HepG2 (cell line): ENCODE measurements around the gene SOAT2. TPM values are rescaled to one million over a fixed set of nuclear protein-coding genes. Genes with fewer than 3 reads are reported as not detected.

ENCODE experiments used
- ATAC-seq: fragments of 200-7000 bp; cut with Tn5 transposase; 3 replicates; pipeline ENCODE4 v1.9.1; 2020; ENCODE audit warnings: mild to moderate bottlenecking, moderate library complexity
- BruUV-seq: library from RNA; stranded (reverse); fragments of 400-500 nt; replicated peaks from 2 replicates; lab custom pipeline; 2021; lab: Mats Ljungman, UMichigan
- CTCF ChIA-PET: fragments of 300-600 bp; formaldehyde crosslinking; extraction: SDS; loops from one replicate; lab custom pipeline; 2021; ENCODE audit warnings: low total read pairs, inconsistent platforms, low intra/inter-chr PET ratio; lab: Yijun Ruan, JAX
- POLR2A ChIA-PET: fragments of 350-600 bp; sonication (Branson Sonifier 250); formaldehyde crosslinking; loops from one replicate; lab custom pipeline; 2020; ENCODE audit warnings: antibody characterized with exemption, inconsistent platforms; lab: Yijun Ruan, JAX
- DNase-seq: peaks from one replicate; pipeline ENCODE4 v3.0.0-alpha.2; 2015; ENCODE audit warnings: low spot score
- FAIRE-seq: peaks from 3 replicates; lab custom pipeline; 2011; peaks lifted over from hg19 to GRCh38; lab: Jason Lieb, UNC
- H2AFZ ChIP-seq: one replicate; pipeline ENCODE4 v1.6.1; 2011; ENCODE audit warnings: low read length, inconsistent platforms
- H3K27ac ChIP-seq: fragments of 300-600 bp; 3 replicates; pipeline ENCODE4 v1.8.0; 2011; ENCODE audit warnings: mixed run types, mild to moderate bottlenecking, mixed read lengths, low read length, inconsistent platforms; ENCODE audit not compliant: insufficient read depth; ENCODE audit errors: extremely low read length
- H3K27me3 ChIP-seq, 2 experiments: fragments of 200-600 bp in 1 of 2; 2 replicates in 1 of 2; 3 replicates in 1 of 2; pipeline versions ENCODE4 v1.6.0 to v1.8.0; 2011; ENCODE audit warnings: low read length in 2 of 2, mild to moderate bottlenecking in 2 of 2, moderate library complexity in 2 of 2, inconsistent platforms in 1 of 2; ENCODE audit not compliant: insufficient read depth in 2 of 2, control insufficient read depth in 1 of 2
- H3K36me3 ChIP-seq, 2 experiments: fragments of 200-600 bp in 1 of 2; replicated peaks in 1 of 2; 2 replicates in 1 of 2; 3 replicates in 1 of 2; pipeline versions ENCODE4 v1.5.1 to v1.8.0; 2011; ENCODE audit warnings: low read length in 2 of 2, inconsistent platforms in 1 of 2; ENCODE audit not compliant: insufficient read depth in 2 of 2, control insufficient read depth in 1 of 2
- H3K4me1 ChIP-seq: 2 replicates; pipeline ENCODE4 v1.5.1; 2012; ENCODE audit warnings: low read length, inconsistent platforms; ENCODE audit not compliant: insufficient read depth
- H3K4me2 ChIP-seq: 2 replicates; pipeline ENCODE4 v1.6.0; 2011; ENCODE audit warnings: low read depth, low read length, inconsistent platforms
- H3K4me3 ChIP-seq, 3 experiments: fragments of 200-600 bp in 1 of 3; sonication (generic), shearing (Covaris generic) in 1 of 3; replicated peaks in 1 of 3; 2 replicates each; pipeline ENCODE4 v1.5.1; 2011 to 2016; ENCODE audit warnings: low read length in 3 of 3, inconsistent platforms in 2 of 3, low read depth in 2 of 3, mild to moderate bottlenecking in 2 of 3, control low read depth in 1 of 3, mixed read lengths in 1 of 3; ENCODE audit not compliant: insufficient read depth in 1 of 3
- H3K79me2 ChIP-seq: one replicate; pipeline ENCODE4 v1.6.1; 2011; ENCODE audit warnings: low read length, inconsistent platforms; ENCODE audit not compliant: insufficient read depth
- H3K9ac ChIP-seq: 2 replicates; pipeline ENCODE4 v1.6.0; 2011; ENCODE audit warnings: mild to moderate bottlenecking, low read depth, low read length, inconsistent platforms; ENCODE audit not compliant: insufficient read depth
- H3K9me3 ChIP-seq: 2 replicates; pipeline ENCODE4 v1.5.1; 2012; ENCODE audit warnings: mild to moderate bottlenecking, low read length
- H4K20me1 ChIP-seq: 2 replicates; pipeline ENCODE4 v1.6.0; 2011; ENCODE audit warnings: inconsistent platforms, mild to moderate bottlenecking, low read length, moderate library complexity; ENCODE audit not compliant: insufficient read depth
- NFIB ChIP-seq: sonication (generic); formaldehyde crosslinking; IDR thresholded peaks from 2 replicates; pipeline ENCODE4 v1.9.0; 2021; ENCODE audit warnings: missing genetic modification reagents, mild to moderate bottlenecking, borderline replicate concordance
- NR2F1 ChIP-seq, 2 experiments: fragments of 450-650 bp in 1 of 2; formaldehyde crosslinking in 1 of 2; IDR thresholded peaks; 2 replicates each; pipeline versions ENCODE4 v1.5.0 to v1.6.1; 2016 to 2020; ENCODE audit warnings: mild to moderate bottlenecking in 1 of 2, missing compliant biosample characterization in 1 of 2, missing genetic modification reagents in 1 of 2, moderate library complexity in 1 of 2
- RARG ChIP-seq: sonication (generic); formaldehyde crosslinking; IDR thresholded peaks from 2 replicates; pipeline ENCODE4 v1.4.0; 2020; ENCODE audit warnings: low read depth, mild to moderate bottlenecking, missing genetic modification reagents
- RORA ChIP-seq: sonication (generic); formaldehyde crosslinking; IDR thresholded peaks from 2 replicates; pipeline ENCODE4 v1.5.0; 2020; ENCODE audit warnings: mild to moderate bottlenecking, missing genetic modification reagents, moderate library complexity
- ZNF24 ChIP-seq: fragments of 450-650 bp; IDR thresholded peaks from 2 replicates; pipeline ENCODE4 v1.6.1; 2017; ENCODE audit warnings: antibody characterized with exemption, mild to moderate bottlenecking
- ZNF253 ChIP-seq: sonication (generic); formaldehyde crosslinking; IDR thresholded peaks from 2 replicates; pipeline ENCODE4 v1.8.0; 2022; ENCODE audit warnings: mild to moderate bottlenecking, missing genetic modification reagents, borderline replicate concordance
- ZNF264 ChIP-seq: sonication (generic); formaldehyde crosslinking; IDR thresholded peaks from 2 replicates; pipeline ENCODE4 v1.4.0; 2020; ENCODE audit warnings: missing genetic modification reagents
- in situ Hi-C: cut with HindIII; loops from 2 replicates; pipeline ENCODE4 v1.10.0; 2017; ENCODE audit warnings: low pct_unique_long_range_greater_than_20kb; ENCODE audit not compliant: extremely low pct_ligation_motif_present
- intact Hi-C: fragments of 100-400 bp; cut with micrococcal nuclease; formaldehyde crosslinking; loops from one replicate; pipeline ENCODE4 v1.10.0; 2022; ENCODE audit not compliant: unreplicated experiment
- polyA plus RNA-seq, 8 experiments: library from polyadenylated mRNA; depleted of rRNA in 3 of 8; stranded (reverse) in 7 of 8; unstranded in 1 of 8; fragments of >200 nt; fragmentation: Illumina TruSeq in 4 of 8; extraction: Trizol in 4 of 8; gene quantifications; 2 replicates each; pipeline versions ENCODE4 v1.2.1 to v1.2.3, GENCODE V29; 2011 to 2016; ENCODE audit warnings: low read depth in 4 of 8, missing spikeins in 1 of 8, mixed read lengths in 1 of 8; ENCODE audit not compliant: insufficient read depth in 1 of 8
- total RNA-seq, 5 experiments: library from RNA; depleted of rRNA; stranded (reverse); fragments of >200 nt; fragmentation: Illumina TruSeq; extraction: Trizol; gene quantifications; 2 replicates each; pipeline ENCODE4 v1.2.3, GENCODE V29; 2016; ENCODE audit warnings: low read depth in 1 of 5
- TF ChIP-seq, protein P1 (sequence below): sonication (generic); formaldehyde crosslinking; conservative IDR thresholded peaks from 2 replicates; pipeline ENCODE4 v1.4.0; 2020; ENCODE audit warnings: mild to moderate bottlenecking, missing genetic modification reagents, moderate library complexity

The SOAT2 gene
- total and polyA plus RNA-seq, 2 of the 13 experiments (the other 11 are each of a cell fraction or from before 2014, with no cell fraction given), result 14.9 to 108 TPM

DNA sequence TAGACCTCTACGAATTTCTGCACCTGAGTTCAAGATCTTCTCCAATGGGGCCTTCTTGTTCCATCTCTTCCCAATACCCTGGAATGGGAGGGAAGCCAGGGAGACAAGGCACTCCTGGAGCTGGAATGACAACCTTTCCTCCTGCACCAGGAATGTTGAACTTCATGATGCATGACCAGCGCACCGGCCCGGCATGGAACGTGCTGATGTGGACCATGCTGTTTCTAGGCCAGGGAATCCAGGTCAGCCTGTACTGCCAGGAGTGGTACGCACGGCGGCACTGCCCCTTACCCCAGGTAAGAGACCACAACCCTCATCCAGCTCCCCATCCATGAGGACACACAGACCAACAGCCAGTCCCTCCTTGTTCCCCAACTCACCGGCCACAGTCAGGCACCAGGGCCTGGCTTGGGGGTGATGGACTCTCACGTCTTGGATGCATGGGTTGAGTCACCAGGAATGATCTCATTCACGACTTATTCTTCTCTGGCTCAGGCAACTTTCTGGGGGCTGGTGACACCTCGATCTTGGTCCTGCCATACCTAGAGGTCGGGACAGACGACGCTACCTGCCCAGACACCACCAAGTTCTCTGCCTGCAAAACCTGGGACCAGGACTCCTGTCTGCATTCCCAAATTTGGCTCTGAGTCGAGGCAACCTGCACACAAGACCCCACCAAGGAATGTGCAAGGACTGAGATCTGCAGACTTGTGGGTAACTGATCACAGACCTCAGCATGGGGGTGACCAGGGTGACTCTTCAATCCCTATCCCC, 20.5 kb downstream of the SOAT2 start (continued):
- TF ChIP-seq, protein P1, sequence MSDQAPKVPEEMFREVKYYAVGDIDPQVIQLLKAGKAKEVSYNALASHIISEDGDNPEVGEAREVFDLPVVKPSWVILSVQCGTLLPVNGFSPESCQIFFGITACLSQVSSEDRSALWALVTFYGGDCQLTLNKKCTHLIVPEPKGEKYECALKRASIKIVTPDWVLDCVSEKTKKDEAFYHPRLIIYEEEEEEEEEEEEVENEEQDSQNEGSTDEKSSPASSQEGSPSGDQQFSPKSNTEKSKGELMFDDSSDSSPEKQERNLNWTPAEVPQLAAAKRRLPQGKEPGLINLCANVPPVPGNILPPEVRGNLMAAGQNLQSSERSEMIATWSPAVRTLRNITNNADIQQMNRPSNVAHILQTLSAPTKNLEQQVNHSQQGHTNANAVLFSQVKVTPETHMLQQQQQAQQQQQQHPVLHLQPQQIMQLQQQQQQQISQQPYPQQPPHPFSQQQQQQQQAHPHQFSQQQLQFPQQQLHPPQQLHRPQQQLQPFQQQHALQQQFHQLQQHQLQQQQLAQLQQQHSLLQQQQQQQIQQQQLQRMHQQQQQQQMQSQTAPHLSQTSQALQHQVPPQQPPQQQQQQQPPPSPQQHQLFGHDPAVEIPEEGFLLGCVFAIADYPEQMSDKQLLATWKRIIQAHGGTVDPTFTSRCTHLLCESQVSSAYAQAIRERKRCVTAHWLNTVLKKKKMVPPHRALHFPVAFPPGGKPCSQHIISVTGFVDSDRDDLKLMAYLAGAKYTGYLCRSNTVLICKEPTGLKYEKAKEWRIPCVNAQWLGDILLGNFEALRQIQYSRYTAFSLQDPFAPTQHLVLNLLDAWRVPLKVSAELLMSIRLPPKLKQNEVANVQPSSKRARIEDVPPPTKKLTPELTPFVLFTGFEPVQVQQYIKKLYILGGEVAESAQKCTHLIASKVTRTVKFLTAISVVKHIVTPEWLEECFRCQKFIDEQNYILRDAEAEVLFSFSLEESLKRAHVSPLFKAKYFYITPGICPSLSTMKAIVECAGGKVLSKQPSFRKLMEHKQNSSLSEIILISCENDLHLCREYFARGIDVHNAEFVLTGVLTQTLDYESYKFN (CRISPR knock-in tag), result no peak
- TF ChIP-seq NFIB, result no peak
- no peak for TF ChIP-seq NR2F1 (CRISPR knock-in tag; IDR thresholded peaks at IDR 0.05)

- CTCF ChIA-PET, result no interaction called here
- no peak overlapping the region for H3K4me2 ChIP-seq
- intact Hi-C loops, result no loop called here
- H3K27ac ChIP-seq, result no peak overlapping the region
- no peak overlapping the region for H3K9ac ChIP-seq
- ATAC-seq (no peak), FAIRE-seq (no peak), DNase-seq (no peak)
- no peaks in the 10 kb centered on the region for H4K20me1 ChIP-seq
- POLR2A ChIA-PET, result no interaction called here
- no peaks in the 10 kb centered on the region for H3K9me3 ChIP-seq
- in situ Hi-C loops, result no loop called here
- H3K36me3 ChIP-seq, result peaks cover 11 to 22% of the 10 kb centered on the region in 2 experiments; a peak in 4 of 5 replicates
- H3K4me3 ChIP-seq, result no peak overlapping the region
- peaks cover 6% of the 10 kb centered on the region; the same call in 1 of the 2 replicates for H3K4me1 ChIP-seq
- no TSS peak for BruUV-seq
- no peak overlapping the region for H2AFZ ChIP-seq
- H3K79me2 ChIP-seq, result no peaks in the 10 kb centered on the region
- no peak for TF ChIP-seq ZNF253 (CRISPR knock-in tag)
- no peak for TF ChIP-seq RARG
- TF ChIP-seq ZNF264 (CRISPR knock-in tag), result no peak
- peak; percentile 73 for TF ChIP-seq ZNF24
- TF ChIP-seq RORA, result no peak
- no peaks in the 10 kb centered on the region for H3K27me3 ChIP-seq
Observed at GRCh38 chr12:53124352-53124723, 21.1 kb downstream of the SOAT2 start.
